H1 (cell line): ENCODE data around the gene ZNF281.

ENCODE experiments used
- ASH2L ChIP-seq: fragments of 200-600, 300-600 bp; sonication (generic); IDR thresholded peaks from one replicate; pipeline ENCODE4 v1.7.1; 2017; ENCODE audit warnings: low read length
- BRCA1 ChIP-seq: IDR thresholded peaks from 2 replicates; pipeline ENCODE4 v1.6.1; 2012; ENCODE audit warnings: low read depth, low read length, improper control_type of control experiment
- CTCF ChIP-seq, 3 experiments: IDR thresholded peaks; 1 replicate in 2 of 3; 2 replicates in 1 of 3; pipeline versions ENCODE4 v1.5.1 to v1.6.1; 2011; ENCODE audit warnings: low read length in 3 of 3, mild to moderate bottlenecking in 3 of 3, inconsistent platforms in 2 of 3, low read depth in 1 of 3, moderate library complexity in 1 of 3; ENCODE audit not compliant: insufficient read depth in 1 of 3; ENCODE audit errors: control extremely low read depth in 1 of 3
- EP300 ChIP-seq, 2 experiments: IDR thresholded peaks; 1 replicate in 1 of 2; 2 replicates in 1 of 2; pipeline ENCODE4 v1.6.1; 2011 to 2012; ENCODE audit warnings: low read depth in 2 of 2, low read length in 2 of 2, mild to moderate bottlenecking in 2 of 2, borderline replicate concordance in 1 of 2, inconsistent platforms in 1 of 2, moderate library complexity in 1 of 2
- MAX ChIP-seq: IDR thresholded peaks from 2 replicates; pipeline ENCODE4 v1.6.1; 2012; ENCODE audit warnings: inconsistent platforms
- POLR2A ChIP-seq, 2 experiments: IDR thresholded peaks; 1 replicate in 1 of 2; 2 replicates in 1 of 2; pipeline ENCODE4 v1.6.1; 2011; ENCODE audit warnings: low read depth in 2 of 2, low read length in 2 of 2, mild to moderate bottlenecking in 2 of 2; ENCODE audit errors: control extremely low read depth in 1 of 2
- SP1 ChIP-seq: IDR thresholded peaks from 2 replicates; pipeline ENCODE4 v1.6.1; 2011; ENCODE audit warnings: low read depth, low read length
- SP2 ChIP-seq: IDR thresholded peaks from 2 replicates; pipeline ENCODE4 v1.6.1; 2012; ENCODE audit warnings: mild to moderate bottlenecking, low read length, inconsistent platforms
- TBP ChIP-seq: IDR thresholded peaks from 2 replicates; pipeline ENCODE4 v1.6.1; 2011; ENCODE audit warnings: low read depth, low read length, improper control_type of control experiment
- USF2 ChIP-seq: IDR thresholded peaks from 2 replicates; pipeline ENCODE4 v1.6.1; 2011; ENCODE audit warnings: low read length, improper control_type of control experiment
- YY1 ChIP-seq: IDR thresholded peaks from 2 replicates; pipeline ENCODE4 v1.6.1; 2011; ENCODE audit warnings: low read depth, mild to moderate bottlenecking, low read length

GRCh38 chr1:200435200-200435780 is 25.5 kb upstream of the ZNF281 start:
- no peak for TF ChIP-seq MAX
- TF ChIP-seq CTCF (IDR thresholded peaks at IDR 0.05; ENCODE audit: control extremely low read depth in 1 of 3, insufficient read depth in 1 of 3, low read depth in 1 of 3, low read length in 3 of 3): no peak
- TF ChIP-seq TBP: no peak
- no peak for TF ChIP-seq USF2
- no peak for TF ChIP-seq EP300 (IDR thresholded peaks at IDR 0.05; ENCODE audit: borderline replicate concordance in 1 of 2, low read depth in 2 of 2, low read length in 2 of 2)
- TF ChIP-seq ASH2L: no peak
- no peak for TF ChIP-seq BRCA1
- TF ChIP-seq YY1: no peak
- no peak for TF ChIP-seq POLR2A (IDR thresholded peaks at IDR 0.05; ENCODE audit: control extremely low read depth in 1 of 2, low read depth in 2 of 2, low read length in 2 of 2)
- TF ChIP-seq SP1: no peak
- TF ChIP-seq SP2: no peak
